GM19397 (cell line): ENCODE results near the gene BCOR.

Experiments
- ATAC-seq: cut with Tn5 transposase; IDR thresholded peaks from one replicate; pipeline ENCODE4 v1.9.1; 2021; ENCODE audit warnings: mild to moderate bottlenecking, moderate library complexity; ENCODE audit not compliant: unreplicated experiment

The BCOR gene

DNA sequence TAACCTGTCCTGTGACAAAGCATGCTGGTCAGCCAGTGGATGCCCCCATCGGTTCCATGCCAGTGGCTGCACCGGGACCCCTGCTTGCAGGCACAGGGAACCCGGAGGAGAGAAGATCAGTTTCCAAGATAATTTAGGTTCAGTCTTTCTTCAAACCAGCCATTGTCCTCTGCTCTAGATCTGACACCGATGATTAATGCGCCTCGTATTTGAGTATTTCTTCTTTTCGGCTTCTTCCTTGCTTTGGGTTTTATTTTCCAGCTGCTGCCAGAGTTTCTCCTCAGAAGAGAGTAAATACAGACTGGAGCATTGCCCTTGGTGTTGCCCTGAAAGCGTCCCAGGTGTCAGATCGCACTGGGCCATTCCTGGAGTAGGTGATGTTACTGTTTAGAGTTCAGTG, 19.2 kb upstream of the BCOR start:
- ATAC-seq = no peak

DNA sequence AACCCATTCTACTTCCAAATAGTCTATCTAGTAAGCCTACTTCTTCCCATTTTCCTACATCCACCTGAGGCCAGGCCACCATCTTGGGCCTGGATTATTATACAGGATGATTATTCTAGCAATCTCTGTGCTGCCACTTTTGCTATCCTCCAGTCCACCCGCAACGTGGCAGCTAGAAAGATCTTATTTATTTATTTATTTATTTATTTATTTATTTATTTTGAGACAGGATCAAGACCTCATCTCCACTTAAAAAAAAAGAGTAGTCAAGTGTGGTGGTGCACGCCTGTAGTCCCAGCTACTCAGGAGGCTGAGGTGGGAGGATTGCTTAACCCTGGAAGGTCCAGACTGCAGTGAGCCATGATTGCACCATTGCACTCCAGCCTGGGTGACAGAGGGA, 15.2 kb upstream of the BCOR start:
- no peak for ATAC-seq

DNA sequence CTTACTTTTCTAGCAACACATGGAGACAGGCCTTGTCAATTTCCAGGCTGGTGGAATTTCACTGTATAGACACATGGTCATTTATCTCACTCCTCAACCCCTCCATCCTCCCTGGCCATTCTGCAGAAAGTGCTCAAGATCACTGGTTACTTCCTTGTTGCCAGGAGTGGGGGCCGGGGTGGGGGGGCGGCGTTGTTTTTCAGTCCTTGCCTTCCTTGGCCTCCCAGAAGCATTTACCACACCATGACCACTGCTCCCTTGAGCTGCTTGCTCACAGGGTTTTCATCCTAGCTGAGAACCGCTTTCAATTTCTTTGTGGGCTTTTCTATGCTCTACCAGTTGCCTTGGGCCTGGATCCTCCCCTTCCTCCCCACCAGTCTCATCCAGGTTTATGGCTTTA, 14.1 kb upstream of the BCOR start:
- no peak for ATAC-seq

DNA sequence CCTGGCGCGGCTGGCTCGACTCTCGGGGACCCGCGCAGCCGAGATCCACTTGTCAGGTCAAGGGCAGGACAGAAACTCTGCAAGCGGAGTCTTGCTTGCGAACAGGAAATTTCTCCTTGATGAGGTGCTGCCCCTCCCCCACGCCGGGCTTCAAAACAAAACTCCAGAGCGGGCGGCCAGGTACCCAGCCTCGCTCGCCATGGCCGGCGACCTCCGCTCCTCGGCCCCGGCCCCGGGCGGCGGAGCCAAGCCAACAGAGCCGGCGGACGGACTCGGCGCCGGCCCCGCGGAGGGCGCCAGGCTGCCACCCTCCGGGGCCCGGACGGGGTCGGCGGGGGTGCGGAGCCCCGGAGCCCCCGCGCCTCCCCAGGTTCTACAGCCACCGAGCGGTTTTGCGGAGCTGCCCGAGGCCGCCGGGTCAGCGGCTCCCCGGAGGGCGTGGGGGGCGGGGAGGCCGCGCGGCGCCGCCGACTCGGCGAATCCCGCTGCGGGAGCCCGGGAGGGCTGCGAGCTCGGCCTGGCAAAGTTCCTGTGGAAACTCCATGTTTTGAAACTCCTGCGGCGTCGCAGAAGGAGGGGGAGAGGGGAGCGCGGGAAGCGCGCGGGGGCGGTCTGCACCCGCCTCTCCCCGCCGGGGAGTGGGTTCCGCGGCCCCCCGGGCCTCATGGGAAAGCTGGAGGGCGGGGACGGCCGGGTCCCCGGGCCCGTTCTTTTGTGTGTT, 11.7 kb upstream of the BCOR start:
- no peak for ATAC-seq

DNA sequence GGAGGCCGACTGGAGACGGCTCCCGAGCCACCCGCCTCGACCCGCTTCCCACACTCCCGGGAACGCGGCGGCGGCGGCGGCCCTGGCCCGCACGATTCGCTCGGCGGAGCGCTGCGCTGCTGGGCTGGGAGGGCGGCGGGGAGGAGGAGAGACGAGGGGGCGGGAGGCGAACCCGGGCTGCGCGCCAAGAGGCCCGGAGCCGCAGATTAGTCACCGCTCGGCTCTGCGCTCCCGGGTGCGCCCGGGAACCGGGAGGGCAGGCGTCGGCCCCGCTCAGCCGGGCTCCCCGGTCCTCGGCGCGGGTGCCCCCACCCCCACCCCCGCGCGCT, 11.2 kb upstream of the BCOR start:
- no peak for ATAC-seq

DNA sequence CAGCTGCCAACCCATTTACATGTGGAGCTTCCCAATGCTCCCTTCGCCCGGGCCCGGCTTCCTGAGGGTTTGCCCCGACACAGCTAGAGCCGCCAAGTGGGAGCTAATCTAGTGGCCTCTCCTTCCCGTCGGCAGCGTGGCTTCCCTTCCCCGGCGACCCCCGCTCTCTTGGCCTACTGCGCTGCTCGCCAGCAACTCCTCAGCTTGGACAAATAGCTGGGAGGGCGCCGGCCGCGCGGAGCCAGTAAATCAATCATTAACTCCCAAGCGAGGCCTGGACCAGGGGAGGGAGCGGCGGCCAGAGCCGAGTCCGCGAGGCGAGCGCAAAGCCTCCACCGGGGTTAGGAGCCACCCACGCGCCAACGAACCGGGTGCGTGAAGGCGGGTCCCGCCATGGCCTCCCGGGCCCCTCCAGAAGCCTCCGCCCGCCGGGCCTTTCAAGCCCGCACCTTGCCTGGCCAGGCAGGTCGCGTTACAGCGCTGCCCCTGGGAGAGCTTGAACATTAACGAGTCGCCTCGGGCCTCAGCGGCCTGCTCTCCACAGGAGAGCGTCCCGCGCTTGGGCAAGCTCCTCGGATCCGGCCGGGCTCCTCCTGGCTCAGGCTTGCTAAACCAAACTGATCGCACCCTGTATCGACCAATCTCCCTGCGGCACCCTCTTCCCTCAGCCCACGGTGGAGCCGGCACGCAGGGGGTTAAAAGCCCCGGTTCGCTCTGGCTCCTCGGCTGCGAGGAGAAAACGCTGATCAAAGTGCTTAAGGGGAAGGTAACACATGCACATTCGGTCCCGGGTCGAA, 10.6 kb upstream of the BCOR start:
- ATAC-seq = no peak

DNA sequence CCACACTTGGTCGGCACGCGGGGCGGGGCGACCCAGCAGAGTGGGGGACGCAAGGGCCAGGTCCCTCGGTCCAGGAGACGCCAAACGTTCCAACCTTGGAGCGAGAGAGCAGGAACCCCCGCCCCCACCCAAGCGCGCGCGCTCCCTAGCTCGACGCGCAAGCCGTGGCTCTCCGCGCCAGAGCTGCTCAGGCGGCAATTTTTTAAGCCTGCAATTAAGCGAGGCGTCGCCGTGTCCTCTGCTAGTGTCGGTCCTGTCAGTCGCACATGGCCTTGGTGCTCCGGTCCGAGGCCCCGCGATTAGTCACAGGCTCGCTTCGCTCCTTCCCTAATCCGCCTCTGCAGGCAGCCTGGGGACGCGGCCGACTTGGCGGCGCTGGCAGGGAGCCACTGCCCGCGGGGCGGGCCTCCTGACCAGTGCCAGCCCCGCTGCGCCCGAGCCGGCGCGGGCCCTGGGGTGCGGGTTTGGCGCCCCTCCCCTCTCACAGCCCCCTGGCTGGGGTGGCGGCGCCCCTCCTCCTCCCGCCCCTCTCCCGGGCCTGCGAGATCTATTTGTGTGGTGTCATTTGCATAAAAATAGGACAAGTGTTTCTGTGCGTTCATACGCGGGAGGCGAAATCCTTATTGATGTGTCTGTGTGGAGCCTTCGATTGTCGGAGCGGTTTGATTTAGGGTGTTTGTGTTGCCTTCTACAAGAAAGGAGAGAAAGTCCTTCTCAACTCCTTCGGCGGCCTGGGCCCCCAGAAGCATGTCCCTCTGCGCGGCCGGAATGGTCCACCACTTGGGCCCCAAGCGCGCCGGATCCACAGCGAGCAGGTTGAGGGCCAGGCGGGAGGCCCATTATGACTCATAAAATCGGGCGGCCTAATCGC, 9.8 kb upstream of the BCOR start:
- no peak for ATAC-seq

DNA sequence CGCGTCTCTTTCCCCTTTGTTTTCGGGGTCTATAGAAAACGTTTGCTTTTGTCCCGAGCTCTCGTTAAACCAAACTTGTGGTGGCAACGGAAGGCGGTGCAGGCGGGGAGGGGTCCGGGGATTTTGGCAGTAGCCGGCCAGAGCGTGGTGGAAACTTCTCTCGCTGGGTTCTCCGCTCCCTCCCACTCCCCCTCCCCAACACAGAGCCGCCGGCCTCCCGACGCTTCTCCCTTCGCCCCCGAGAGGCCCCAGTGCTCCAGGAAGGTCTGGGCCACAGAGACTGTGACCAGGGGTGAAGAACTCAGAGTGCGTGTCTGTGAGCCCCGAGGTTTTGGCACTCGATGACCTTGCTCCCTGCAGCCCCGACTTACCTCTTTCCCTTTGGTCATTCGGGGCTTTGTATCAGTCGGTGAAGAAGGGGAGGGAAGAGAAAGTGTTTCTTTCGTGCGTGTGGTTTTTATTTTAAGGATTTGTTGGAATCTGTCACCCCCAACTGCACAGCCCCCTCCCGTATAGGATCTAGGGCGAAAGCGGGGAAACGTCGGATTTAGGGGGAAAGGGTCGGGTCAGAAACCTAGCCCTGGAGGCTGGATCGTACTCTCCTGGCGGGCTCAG, 9.0 kb upstream of the BCOR start:
- ATAC-seq = no peak

DNA sequence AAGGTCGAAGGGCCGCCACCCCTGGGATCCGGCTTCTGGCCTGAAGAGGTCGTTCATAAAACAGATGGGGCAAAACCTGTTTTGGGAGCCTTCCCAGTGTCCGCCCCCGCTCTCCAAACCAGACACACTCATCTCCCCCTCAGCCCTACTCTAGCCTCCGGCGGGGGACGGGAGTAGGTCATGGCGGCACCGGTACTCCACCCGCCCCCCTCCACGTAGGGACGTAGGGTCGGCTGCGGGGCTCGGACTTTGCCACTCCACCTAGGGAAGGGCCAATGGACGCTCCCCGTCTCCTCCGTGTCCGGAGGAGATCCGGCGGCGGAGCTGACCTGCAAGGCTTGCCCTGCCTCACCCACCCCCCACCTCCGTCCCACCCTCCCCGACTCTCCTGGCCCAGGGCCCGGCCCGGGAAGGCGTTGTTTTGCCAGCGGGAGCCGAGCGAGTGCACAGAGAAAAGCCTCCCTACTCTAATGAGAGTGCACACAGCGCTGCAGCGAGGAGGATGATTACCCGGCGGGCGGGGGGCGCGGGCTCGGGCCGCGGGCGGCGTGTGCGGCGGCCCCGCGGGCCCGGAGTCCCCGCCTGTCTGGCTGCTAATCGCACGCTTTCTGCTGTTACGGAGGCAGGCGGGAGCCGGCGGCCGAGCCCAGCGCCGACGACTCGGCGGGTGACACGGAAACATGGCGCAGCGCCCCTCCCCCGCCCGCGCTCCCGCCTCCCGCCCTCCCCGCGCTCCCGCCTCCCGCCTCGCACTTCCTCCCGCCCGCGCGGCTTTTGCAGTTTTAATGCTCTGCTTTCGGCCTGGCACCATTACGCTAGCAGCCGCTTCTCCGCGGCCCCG, 8.3 kb upstream of the BCOR start:
- ATAC-seq = no peak

DNA sequence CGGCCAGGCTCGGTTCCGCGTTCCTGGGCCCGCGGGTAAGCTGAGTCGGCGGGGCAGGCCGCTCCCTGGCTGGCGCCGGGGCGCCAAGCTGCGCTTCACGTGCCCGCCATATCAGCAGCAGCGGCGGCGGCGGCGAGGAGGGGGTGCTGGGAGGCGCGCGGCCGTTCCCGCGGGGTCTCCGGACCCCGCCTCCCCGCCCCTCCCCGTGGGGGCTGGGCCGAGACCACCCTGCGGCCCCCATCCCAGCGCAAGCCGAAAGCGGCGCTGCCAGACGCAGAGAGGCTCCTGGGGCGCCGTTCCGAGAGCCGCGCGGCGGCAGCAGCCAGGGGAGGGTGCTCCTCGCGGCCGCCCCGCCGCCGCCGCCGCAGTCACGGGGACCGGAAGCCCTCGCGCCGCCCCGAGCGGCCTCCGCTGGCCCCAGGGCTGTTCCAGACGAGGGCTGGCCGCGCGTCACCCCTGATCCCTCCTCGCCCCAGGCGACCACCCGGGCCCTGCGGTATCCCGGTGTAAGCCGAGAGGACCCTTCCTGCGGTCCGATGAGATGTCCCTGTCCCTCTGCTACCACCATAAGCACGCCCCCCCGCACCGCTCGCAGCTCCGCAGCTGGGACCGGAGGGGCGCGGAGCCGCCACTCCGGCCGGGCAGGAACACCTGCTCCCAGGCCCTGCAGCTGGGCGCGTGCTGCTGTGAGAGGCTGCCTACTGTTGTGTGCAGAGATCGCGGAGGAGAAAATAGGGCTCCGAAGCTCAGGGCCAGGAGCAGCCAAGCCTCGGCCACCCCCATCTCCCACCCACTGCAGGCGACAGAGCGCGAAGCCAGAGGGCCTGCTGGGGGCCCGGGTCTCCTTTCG, 7.5 kb upstream of the BCOR start:
- ATAC-seq = no peak

DNA sequence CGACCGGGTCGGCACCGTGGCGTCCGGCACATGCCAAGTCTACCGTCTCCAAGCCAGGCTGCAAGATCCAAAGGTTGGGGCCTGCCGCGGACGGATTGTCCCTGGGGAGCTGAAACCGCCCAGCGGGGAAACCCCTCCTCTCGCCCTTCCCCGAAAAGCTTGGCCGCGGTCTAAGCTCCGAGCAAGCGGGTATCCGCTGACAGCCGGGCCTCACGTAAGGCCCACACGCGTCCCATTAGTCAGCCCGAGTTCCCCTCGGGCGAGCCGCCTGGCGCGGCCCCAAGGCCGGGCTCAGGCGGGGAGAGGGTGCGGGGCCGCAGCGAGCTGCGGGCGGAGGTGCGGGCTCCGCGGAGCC, 6.8 kb upstream of the BCOR start:
- no peak for ATAC-seq

DNA sequence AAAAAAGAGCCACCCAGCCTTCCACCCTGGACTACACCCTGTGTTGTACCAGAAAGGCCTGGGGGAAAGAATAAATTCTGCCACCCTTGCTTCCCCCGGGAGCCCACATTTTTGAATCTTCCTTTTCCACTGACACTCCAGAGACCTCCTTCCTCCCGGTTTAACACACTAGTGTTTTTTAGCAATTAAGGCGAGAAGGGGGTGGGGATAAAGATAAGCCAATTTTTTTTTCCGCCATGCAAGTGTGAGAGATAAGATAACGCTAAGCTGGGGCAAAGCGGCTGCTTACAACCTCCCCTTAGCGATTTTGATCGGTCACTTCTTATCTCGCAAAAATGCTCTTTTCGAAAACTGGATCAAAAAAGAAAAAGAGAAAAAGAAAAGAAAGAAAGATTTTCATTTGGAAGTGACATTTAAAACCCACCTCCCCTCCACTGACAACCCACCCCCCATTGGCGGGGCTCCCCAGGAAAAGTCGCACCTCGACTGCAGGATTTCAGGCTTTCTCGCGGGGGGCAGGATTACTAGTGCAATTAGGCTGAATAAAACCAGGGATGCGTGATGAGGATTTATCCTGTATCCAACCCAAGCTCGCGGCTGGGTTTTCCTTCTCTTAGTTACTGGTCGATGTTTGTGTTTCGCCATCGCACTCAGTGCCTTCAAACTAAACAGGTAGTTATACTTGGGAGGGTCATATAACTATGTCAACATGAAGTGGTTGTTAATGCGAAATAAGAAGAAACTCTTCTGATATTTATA, 6.0 kb upstream of the BCOR start:
- ATAC-seq = no peak

DNA sequence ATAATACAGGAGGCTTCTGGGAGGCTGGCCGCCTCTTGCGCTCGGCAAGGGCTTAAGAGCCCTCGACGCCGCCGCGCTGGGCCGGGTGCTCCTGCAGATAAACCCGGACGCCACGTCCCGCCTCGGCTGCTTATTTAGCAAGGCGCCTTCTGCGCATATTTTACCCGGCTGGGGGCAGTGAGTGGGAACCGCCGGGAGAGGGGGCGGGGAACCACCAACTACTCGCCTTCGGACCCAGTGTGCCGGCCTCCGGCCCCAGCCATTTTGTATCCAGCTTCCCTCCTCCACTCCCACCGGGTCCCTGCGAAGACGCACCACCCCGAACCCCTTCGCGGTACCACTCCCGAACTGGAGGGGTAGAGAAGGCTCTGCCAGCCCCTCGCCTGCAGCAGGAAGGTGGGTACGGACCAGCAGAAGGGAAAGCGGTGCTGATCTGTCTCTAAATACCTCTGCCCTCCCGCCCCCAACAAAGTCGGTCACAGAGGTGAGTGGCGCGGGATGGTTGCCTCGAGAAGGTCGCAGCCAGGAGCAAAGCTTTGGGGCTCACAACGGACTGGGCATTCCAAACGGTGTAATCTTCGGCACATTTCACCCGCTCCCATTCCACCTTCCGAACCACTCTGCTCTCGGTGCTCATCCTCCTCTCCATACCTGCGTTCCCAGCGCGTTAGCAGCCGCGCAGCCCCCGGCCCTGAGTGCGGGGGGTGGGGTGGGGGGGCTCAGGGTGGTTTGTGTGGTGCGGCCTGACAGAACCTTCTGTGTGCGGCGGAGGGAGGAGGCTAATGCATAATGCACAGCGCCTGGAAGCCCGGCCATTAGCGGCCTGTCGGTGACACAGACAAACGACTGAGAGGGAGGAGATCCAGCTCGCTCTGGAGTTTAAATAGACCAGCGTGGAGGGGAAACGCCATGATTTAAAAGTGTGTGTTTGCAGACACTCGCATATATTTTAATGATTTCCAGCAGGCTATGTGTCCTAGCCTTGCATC, 4.9 kb upstream of the BCOR start:
- ATAC-seq = no peak

DNA sequence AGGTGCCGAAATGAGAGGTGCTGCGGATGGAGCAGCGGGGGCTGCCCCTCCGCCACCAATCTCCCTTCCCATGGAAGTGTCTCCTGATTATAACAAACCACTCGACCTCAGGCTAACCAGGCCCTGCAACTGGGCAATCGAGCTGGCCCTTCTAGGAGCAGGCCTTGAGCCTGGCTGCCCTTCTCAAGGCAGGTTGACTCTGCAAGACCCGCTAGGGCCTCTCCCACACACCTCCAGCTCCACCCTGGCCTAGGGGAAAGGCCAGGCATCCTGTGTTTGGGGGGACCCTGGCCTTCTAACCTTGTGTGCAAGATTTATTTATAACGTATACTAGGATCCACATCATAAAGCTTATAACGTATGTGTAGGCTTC, 3.7 kb upstream of the BCOR start:
- ATAC-seq = no peak

DNA sequence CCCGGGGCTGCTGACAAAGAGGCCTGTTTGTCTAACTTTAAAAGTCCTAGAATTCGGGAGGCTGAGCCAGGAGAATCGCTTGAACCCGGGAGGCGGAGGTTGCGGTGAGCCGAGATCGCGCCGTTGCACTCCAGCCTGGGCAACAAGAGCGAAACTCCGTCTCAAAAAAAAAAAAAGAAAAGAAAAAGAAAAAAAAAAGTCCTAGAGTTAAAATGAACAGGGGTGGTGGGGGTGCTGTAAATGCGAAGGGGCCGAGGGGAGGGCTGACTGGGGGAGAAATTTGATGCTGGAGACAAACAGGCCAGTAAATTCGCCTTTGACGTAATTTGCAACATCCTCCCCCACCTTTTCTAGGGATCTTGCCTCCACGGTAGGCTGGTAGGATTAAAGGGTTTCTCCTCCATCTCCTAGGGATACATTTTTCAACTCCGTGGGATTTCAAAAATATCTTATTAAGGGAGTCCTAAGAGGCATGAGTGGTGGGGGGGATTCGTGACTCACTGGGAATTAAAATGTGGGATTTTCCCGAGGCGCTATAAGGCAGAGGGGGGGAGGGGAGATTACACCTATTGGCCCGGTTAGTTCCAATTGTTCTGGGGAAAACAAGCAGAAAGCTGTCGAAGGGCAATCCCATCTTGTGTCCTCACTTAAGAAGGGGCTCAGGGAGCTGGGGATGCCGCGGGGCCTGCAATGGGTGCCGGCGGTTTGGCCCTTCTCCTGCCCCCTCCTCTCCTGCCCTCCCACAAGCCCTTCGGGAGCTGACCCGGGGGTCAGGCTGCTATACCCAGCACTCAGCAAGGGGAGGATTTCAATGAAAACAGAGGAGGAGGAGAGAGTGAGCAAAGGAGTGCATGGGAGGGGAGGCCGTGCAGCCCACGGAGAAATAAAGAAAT, 3.0 kb upstream of the BCOR start:
- ATAC-seq = no peak

DNA sequence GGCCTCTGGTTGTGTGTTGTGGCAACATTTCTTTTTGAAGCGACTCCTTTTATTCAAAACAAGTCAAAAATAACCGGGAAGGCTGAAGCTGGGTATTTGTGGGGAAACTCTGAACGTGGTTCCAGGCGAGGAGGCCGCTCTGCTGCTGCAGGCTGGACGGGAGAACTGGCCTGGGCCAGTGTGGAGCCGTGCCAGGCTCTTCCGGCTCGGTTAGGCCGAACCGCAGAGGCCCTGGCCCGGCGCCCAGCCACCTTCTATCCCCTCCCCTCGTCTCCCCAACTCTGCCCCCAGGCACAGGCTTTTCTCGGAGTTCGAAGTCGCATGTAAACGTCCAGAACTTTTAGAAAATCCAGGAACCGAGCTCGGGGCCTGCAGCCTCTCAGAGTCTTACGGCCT, 2.4 kb upstream of the BCOR start:
- no peak for ATAC-seq
